Measurements from ENCODE around the gene SKA2. TPM values are rescaled to one million over a fixed set of nuclear protein-coding genes. Genes with fewer than 3 reads are reported as not detected.

The SKA2 gene
- total and polyA plus RNA-seq, 10 of the 15 experiments (the other 5 are each of a cell fraction or from before 2014, with no cell fraction given): 40.3 to 137 (median 112) TPM

DNA sequence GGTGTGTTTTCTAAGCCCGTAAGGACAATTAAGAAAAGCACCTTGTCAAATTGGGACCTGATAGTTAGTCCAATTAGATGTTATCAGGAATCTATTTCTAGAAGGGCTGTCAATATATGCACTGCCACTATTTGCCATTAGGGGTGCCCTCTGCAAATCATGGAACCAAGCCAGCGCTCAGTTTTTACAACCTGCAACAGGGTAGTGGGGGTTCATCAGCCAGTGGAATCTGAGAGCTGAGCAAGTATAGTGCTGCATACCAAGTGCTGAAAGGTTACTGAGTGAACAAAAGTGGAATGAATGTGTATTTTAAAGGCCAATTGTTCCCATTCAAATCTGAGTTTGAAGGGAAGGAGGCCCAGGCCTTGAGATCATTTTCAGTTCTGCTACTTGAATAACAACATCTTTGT lies 11.0 kb upstream of the SKA2 start (continued):
- TF ChIP-seq HDAC2 (IDR thresholded peaks at IDR 0.05): no peak
- no peak for TF ChIP-seq BCL3 (IDR thresholded peaks at IDR 0.05; ENCODE audit: borderline replicate concordance, insufficient read depth, low read depth, low read length, poor library complexity, severe bottlenecking)
- TF ChIP-seq CHD1 (IDR thresholded peaks at IDR 0.05; ENCODE audit: low read depth, low read length): no peak
- no peak for TF ChIP-seq JUNB (IDR thresholded peaks at IDR 0.05)
- no peak for TF ChIP-seq LARP7 (IDR thresholded peaks at IDR 0.05)
- TF ChIP-seq ETV6 (conservative IDR thresholded peaks at IDR 0.05 in 1 of 2, IDR thresholded peaks at IDR 0.05 in 1 of 2; ENCODE audit: borderline replicate concordance in 1 of 2, low read depth in 1 of 2): no peak
- TF ChIP-seq MEF2B (IDR thresholded peaks at IDR 0.05; ENCODE audit: partially characterized antibody, poor library complexity, severe bottlenecking): peak; percentile 36
- TF ChIP-seq EZH2 (IDR thresholded peaks at IDR 0.05; ENCODE audit: borderline replicate concordance, control insufficient read depth, low read depth, low read length): no peak
- TF ChIP-seq SRF (IDR thresholded peaks at IDR 0.05; ENCODE audit: low read depth in 2 of 2, low read length in 2 of 2): no peak
- no peak for TF ChIP-seq EP300 (IDR thresholded peaks at IDR 0.05; ENCODE audit: borderline replicate concordance in 1 of 2, control insufficient read depth in 1 of 2, low read depth in 2 of 2, low read length in 2 of 2)
- no peak for TF ChIP-seq ESRRA (IDR thresholded peaks at IDR 0.05; ENCODE audit: low read length)
- TF ChIP-seq ZNF24 (IDR thresholded peaks at IDR 0.05): no peak
- TF ChIP-seq POLR2AphosphoS2 (IDR thresholded peaks at IDR 0.05; ENCODE audit: low read depth, low read length): no peak
- no peak for TF ChIP-seq NR2C2 (IDR thresholded peaks at IDR 0.05; ENCODE audit: borderline replicate concordance, control insufficient read depth, insufficient read length, low read depth)
- no peak; the same call in 1 of the 2 replicates for TF ChIP-seq IKZF1 (conservative IDR thresholded peaks at IDR 0.05)
- TF ChIP-seq, protein P1, sequence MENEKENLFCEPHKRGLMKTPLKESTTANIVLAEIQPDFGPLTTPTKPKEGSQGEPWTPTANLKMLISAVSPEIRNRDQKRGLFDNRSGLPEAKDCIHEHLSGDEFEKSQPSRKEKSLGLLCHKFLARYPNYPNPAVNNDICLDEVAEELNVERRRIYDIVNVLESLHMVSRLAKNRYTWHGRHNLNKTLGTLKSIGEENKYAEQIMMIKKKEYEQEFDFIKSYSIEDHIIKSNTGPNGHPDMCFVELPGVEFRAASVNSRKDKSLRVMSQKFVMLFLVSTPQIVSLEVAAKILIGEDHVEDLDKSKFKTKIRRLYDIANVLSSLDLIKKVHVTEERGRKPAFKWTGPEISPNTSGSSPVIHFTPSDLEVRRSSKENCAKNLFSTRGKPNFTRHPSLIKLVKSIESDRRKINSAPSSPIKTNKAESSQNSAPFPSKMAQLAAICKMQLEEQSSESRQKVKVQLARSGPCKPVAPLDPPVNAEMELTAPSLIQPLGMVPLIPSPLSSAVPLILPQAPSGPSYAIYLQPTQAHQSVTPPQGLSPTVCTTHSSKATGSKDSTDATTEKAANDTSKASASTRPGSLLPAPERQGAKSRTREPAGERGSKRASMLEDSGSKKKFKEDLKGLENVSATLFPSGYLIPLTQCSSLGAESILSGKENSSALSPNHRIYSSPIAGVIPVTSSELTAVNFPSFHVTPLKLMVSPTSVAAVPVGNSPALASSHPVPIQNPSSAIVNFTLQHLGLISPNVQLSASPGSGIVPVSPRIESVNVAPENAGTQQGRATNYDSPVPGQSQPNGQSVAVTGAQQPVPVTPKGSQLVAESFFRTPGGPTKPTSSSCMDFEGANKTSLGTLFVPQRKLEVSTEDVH (IDR thresholded peaks at IDR 0.05; ENCODE audit: low read depth, partially characterized antibody): no peak
- TF ChIP-seq MYB (IDR thresholded peaks at IDR 0.05; ENCODE audit: borderline replicate concordance, low read depth, low read length): no peak
- TF ChIP-seq ATF7 (IDR thresholded peaks at IDR 0.05; ENCODE audit: low read depth): no peak
- no peak for TF ChIP-seq BRCA1 (IDR thresholded peaks at IDR 0.05; ENCODE audit: low read depth, low read length)
- no peak for TF ChIP-seq SREBF2 (IDR thresholded peaks at IDR 0.05; ENCODE audit: low read length)
- TF ChIP-seq, protein P2, sequence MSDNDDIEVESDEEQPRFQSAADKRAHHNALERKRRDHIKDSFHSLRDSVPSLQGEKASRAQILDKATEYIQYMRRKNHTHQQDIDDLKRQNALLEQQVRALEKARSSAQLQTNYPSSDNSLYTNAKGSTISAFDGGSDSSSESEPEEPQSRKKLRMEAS (IDR thresholded peaks at IDR 0.05; ENCODE audit: low read depth, low read length): no peak
- TF ChIP-seq ZNF217 (IDR thresholded peaks at IDR 0.05): no peak
- TF ChIP-seq SIX5 (IDR thresholded peaks at IDR 0.05; ENCODE audit: low read depth, low read length, severe bottlenecking): no peak
- TF ChIP-seq EED (IDR thresholded peaks at IDR 0.05; ENCODE audit: low read depth): no peak
- TF ChIP-seq SREBF1 (IDR thresholded peaks at IDR 0.05; ENCODE audit: low read length): no peak
- TF ChIP-seq FOS (IDR thresholded peaks at IDR 0.05; ENCODE audit: borderline replicate concordance, extremely low read depth, insufficient read length): no peak
- no peak for TF ChIP-seq NRF1 (conservative IDR thresholded peaks at IDR 0.05; ENCODE audit: low read depth, low read length)
- TF ChIP-seq BCL11A (IDR thresholded peaks at IDR 0.05; ENCODE audit: low read depth, low read length): no peak
- TF ChIP-seq ASH2L (IDR thresholded peaks at IDR 0.05; ENCODE audit: borderline replicate concordance, low read depth): no peak
- TF ChIP-seq CHD2 (IDR thresholded peaks at IDR 0.05; ENCODE audit: borderline replicate concordance, low read depth, low read length): no peak
